Suprapubic skin (tissue), 4 donors: ENCODE results near the gene RAB19. TPM values are rescaled to one million over a fixed set of nuclear protein-coding genes. Genes with fewer than 3 reads are reported as not detected.
"Not testable (repeated sequence)": the region's sequence is repeated elsewhere in the genome, so short reads cannot be mapped to it uniquely, and the experiment has no call there.

ENCODE experiments used
- DNase-seq, 2 donors: peaks; one replicate each; pipeline ENCODE4 v3.0.0-alpha.2; 2019; ENCODE audit warnings: low spot score in 2 of 2
- H3K27ac ChIP-seq: fragments of 200-600 bp; sonication (generic); one replicate; pipeline ENCODE4 v1.5.1; 2019
- H3K27me3 ChIP-seq: fragments of 200-600 bp; sonication (generic); one replicate; pipeline ENCODE4 v1.5.1; 2019
- H3K36me3 ChIP-seq: fragments of 200-600 bp; sonication (generic); one replicate; pipeline ENCODE4 v1.5.1; 2019
- H3K4me1 ChIP-seq: fragments of 200-600 bp; sonication (generic); one replicate; pipeline ENCODE4 v1.5.1; 2019
- H3K4me3 ChIP-seq: fragments of 200-600 bp; sonication (generic); one replicate; pipeline ENCODE4 v1.5.1; 2019; ENCODE audit warnings: mild to moderate bottlenecking
- H3K9me3 ChIP-seq: fragments of 200-600 bp; sonication (generic); one replicate; pipeline ENCODE4 v1.5.1; 2019
- EP300 ChIP-seq: sonication (generic); formaldehyde crosslinking; IDR thresholded peaks from one replicate; pipeline ENCODE4 v1.6.1; 2017; ENCODE audit warnings: antibody characterized with exemption
- POLR2A ChIP-seq, 2 donors: fragments of 450-650 bp; IDR thresholded peaks; one replicate each; pipeline ENCODE4 v1.6.1; 2017; ENCODE audit warnings: antibody characterized with exemption in 2 of 2, mild to moderate bottlenecking in 2 of 2, moderate library complexity in 2 of 2
- POLR2AphosphoS5 ChIP-seq, 3 donors: sonication (generic); formaldehyde crosslinking; IDR thresholded peaks; one replicate each; pipeline ENCODE4 v1.6.1; 2017; ENCODE audit warnings: antibody characterized with exemption in 3 of 3
- whole genome bisulfite sequencing: methylation state at CpG from one replicate; pipeline ENCODE4 v1.1.5; 2018; 5-methylcytosine and 5-hydroxymethylcytosine counted together
- total RNA-seq, 4 donors: library from RNA; depleted of rRNA; stranded (reverse); fragments of >200 nt; gene quantifications; one replicate each; pipeline ENCODE4 v1.1.0, GENCODE V29; 2016
- TF ChIP-seq, protein P1 (sequence below), 2 donors: fragments of 200-600 bp in 1 of 2; fragments of 450-650 bp in 1 of 2; sonication (generic) in 1 of 2; IDR thresholded peaks; one replicate each; pipeline ENCODE4 v1.5.1; 2016 to 2019; ENCODE audit warnings: antibody characterized with exemption in 2 of 2, mild to moderate bottlenecking in 1 of 2, moderate library complexity in 1 of 2

RAB19 gene
- total RNA-seq, 4 donors from 2014 or later = 0.89 to 5.3 TPM; not detected in 2

DNA sequence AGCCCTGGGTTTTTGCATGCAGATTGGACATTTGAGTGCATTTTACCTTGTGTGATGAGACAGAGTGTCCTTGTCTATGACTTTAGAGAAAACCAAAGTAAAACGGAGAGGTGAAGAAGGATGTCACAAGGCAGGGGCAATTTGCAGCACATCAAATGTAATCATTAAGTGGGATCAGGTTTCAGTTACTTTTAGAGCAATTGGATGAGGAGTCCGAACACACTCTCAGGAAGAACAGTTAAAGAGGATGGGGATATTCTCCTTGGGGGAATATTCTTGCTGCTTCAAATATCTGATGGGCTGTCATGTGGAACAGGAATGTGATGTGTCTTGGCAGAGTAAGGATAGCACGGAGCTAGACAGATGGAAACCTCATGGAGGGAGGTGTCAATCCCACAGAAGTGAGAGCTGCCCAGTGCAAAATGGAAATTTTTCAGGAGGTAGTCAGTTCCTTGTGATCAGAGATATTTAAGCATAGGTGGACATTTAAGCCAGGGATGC is 757 bp downstream of the RAB19 start:
- Histone ChIP-seq H3K4me3 (peak overlapping the region; percentile 56), H3K27ac (no peak overlapping the region), H3K9me3 (no peaks in the 10 kb centered on the region), H3K27me3 (no peaks in the 10 kb centered on the region), H3K36me3 (no peaks in the 10 kb centered on the region), H3K4me1 (peaks cover 5% of the 10 kb centered on the region)
- DNase-seq = no peak
- TF ChIP-seq EP300 (no peak), POLR2A (IDR thresholded peaks at IDR 0.05) (no peak), POLR2AphosphoS5 (IDR thresholded peaks at IDR 0.05) (no peak)
- TF ChIP-seq, protein P1, sequence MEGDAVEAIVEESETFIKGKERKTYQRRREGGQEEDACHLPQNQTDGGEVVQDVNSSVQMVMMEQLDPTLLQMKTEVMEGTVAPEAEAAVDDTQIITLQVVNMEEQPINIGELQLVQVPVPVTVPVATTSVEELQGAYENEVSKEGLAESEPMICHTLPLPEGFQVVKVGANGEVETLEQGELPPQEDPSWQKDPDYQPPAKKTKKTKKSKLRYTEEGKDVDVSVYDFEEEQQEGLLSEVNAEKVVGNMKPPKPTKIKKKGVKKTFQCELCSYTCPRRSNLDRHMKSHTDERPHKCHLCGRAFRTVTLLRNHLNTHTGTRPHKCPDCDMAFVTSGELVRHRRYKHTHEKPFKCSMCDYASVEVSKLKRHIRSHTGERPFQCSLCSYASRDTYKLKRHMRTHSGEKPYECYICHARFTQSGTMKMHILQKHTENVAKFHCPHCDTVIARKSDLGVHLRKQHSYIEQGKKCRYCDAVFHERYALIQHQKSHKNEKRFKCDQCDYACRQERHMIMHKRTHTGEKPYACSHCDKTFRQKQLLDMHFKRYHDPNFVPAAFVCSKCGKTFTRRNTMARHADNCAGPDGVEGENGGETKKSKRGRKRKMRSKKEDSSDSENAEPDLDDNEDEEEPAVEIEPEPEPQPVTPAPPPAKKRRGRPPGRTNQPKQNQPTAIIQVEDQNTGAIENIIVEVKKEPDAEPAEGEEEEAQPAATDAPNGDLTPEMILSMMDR (IDR thresholded peaks at IDR 0.05) = no peak
- 42% methylated on average over 3 of the region's 3 CpGs for WGBS

DNA sequence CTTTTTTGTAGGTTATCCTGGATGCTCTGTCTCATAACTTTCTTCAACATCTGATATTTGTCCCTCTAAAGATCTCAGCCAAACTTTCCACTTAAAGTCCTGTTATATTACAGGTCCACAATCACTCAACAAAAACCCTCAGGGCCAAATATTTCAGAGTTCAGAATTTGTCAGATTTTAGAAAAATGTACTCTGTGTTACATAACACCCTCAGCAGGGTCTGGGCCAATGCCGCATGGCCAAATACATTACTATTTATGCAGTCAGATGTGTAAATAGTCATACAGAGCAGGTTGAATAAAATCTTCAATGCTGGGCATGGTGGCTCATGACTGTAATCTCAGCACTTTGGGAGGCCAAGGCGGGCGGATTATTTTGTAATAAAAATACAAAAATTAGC is 11.5 kb downstream of the RAB19 start:
- H3K9me3 ChIP-seq = no peaks in the 10 kb centered on the region
- H3K4me1 ChIP-seq = no peaks in the 10 kb centered on the region
- H3K36me3 ChIP-seq = no peaks in the 10 kb centered on the region
- H3K27me3 ChIP-seq = no peaks in the 10 kb centered on the region
- no peak overlapping the region for H3K4me3 ChIP-seq
- WGBS = 94% methylated on average over 3 of the region's 3 CpGs
- H3K27ac ChIP-seq = no peak overlapping the region
- DNase-seq = no peak
- TF ChIP-seq, protein P1 (IDR thresholded peaks at IDR 0.05) = no peak
- TF ChIP-seq EP300 (no peak), POLR2AphosphoS5 (IDR thresholded peaks at IDR 0.05) (no peak), POLR2A (IDR thresholded peaks at IDR 0.05) (no peak)

DNA sequence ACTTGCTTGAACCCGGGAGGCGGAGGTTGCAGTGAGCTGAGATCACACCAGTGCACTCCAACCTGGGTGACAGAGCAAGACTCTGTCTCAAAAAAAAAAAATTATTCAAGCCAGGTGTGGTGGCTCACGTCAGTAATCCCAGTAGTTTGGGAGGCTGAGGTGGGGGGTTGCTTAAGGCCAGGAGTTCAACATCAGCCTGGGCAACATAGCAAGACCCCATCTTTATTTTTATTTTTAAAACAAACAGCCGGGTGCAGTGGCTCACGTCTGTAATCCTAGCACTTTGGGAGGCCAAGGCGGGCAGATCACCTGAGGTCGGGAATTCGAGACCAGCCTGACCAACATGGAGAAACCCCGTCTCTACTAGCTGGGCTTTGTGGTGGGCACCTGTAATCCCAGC is 12.0 kb downstream of the RAB19 start:
- H3K27ac ChIP-seq, DNase-seq, H3K9me3 ChIP-seq, H3K4me1 ChIP-seq, H3K27me3 ChIP-seq, H3K4me3 ChIP-seq, H3K36me3 ChIP-seq: not testable (repeated sequence)
- WGBS = 92% methylated on average over 9 of the region's 9 CpGs

DNA sequence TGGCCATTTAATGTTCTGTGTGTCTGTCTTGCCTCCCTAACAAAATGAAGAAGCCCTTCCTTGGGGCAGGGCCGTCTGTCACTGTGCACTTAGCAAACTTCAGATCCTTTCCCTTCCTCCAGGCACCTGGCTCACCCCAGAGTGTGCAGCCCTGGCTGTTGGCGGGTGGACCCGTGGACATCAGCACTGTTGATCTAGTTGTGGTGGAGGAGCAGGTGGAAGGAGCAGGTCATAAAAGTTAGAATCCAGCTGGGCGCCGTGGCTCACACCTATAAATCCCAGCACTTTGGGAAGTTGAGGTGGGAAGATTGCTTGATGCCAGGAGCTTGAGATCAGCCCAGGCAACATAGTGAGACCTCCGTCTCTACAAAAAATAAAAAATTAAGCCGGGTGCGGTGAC is 12.7 kb downstream of the RAB19 start:
- Histone ChIP-seq H3K36me3 (no peaks in the 10 kb centered on the region), H3K27me3 (no peaks in the 10 kb centered on the region), H3K9me3 (no peaks in the 10 kb centered on the region), H3K4me1 (no peaks in the 10 kb centered on the region), H3K4me3 (no peak overlapping the region), H3K27ac (no peak overlapping the region)
- WGBS = 79% methylated on average over 8 of the region's 8 CpGs
- no peak for TF ChIP-seq EP300
- no peak for TF ChIP-seq POLR2A (IDR thresholded peaks at IDR 0.05)
- no peak for TF ChIP-seq POLR2AphosphoS5 (IDR thresholded peaks at IDR 0.05)
- TF ChIP-seq, protein P1 (IDR thresholded peaks at IDR 0.05) = no peak
- DNase-seq = no peak

DNA sequence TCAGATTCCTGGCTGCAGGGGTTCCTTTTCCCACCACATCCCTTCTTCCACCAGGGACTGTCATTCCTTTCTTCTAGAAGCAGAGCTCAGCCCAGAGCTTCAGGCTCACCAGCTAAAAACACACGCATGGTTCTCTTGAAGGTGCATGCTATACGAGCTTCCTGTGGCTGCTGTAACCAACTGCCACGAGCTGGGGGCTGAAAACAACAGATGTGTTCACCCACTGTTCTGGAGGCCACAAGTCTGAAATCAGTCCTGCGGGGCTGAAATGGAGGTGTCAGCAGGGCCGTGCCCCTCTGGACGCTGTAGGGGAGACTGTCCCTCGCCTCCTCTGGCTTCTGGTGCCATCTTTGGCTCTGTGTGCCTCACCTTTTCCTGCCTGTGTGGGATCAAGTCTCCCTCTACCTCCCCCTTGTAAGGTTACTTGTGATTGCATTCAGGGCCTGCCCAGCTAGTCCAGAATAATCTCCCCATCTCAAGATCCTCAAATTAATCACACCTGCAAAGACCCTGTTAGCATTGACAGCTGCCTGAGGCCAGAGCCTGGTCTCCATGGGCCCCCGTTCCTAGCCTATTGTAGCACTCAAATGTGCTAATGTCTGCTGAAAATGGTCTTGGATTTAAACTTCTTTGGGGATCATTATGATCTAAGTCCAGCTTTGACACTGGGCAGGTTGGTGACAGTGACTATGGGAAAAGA is 13.7 kb downstream of the RAB19 start:
- H3K27ac ChIP-seq = no peak overlapping the region
- H3K36me3 ChIP-seq = no peaks in the 10 kb centered on the region
- WGBS = 68% methylated on average over 8 of the region's 8 CpGs
- no peaks in the 10 kb centered on the region for H3K9me3 ChIP-seq
- TF ChIP-seq POLR2AphosphoS5 (IDR thresholded peaks at IDR 0.05) = no peak
- no peak for TF ChIP-seq POLR2A (IDR thresholded peaks at IDR 0.05)
- TF ChIP-seq, protein P1 (IDR thresholded peaks at IDR 0.05) = no peak
- TF ChIP-seq EP300 = no peak
- no peak overlapping the region for H3K4me3 ChIP-seq
- H3K27me3 ChIP-seq = no peaks in the 10 kb centered on the region
- DNase-seq = no peak
- no peaks in the 10 kb centered on the region for H3K4me1 ChIP-seq

DNA sequence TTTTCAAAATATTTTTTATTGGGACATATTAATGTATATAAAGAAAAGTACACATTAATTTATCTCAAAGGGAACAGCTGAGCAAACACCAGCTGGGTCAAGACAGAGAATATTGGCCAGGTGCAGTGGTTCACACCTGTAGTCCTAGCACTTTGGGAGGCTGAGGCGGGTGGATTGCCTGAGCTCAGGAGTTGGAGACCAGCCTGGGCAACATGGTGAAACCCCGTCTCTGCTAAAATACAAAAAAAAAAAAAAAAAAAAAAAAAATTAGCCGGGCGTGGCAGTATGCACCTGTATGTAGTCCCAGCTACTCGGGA is 14.3 kb downstream of the RAB19 start:
- H3K4me1 ChIP-seq, H3K27ac ChIP-seq, H3K36me3 ChIP-seq, H3K9me3 ChIP-seq, DNase-seq, H3K4me3 ChIP-seq, H3K27me3 ChIP-seq: not testable (repeated sequence)
- WGBS = 80% methylated on average over 5 of the region's 5 CpGs
